ENCODE data around the gene DNAH9.

DNA sequence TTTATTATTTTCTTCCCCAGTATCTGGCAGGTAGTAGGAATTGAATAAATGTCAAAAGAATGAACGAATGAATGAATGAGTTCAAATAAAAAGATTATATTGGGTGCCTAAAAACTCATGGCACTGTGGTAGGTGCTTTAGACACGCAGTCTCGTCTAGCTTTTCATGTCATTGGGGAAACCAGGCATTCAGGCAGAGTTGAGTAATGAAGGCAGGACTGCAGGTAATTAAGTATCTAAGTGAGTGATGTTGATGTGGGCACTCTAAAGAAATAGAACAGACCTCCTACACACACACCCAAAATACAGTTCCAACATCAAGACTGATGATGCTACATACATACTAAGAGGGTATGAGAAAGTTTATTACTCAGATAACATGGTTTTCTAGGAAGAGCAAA lies 302.4 kb downstream of the DNAH9 start:
- TF ChIP-seq CTCF (optimal IDR thresholded peaks at IDR 0.05 in 1 of 3, IDR thresholded peaks at IDR 0.05 in 1 of 3, conservative IDR thresholded peaks at IDR 0.05 in 1 of 3; ENCODE audit: extremely low read depth in 1 of 3, insufficient read depth in 2 of 3, low read length in 3 of 3), result no peak
- no peak for TF ChIP-seq EZH2 (IDR thresholded peaks at IDR 0.05; ENCODE audit: low read length)
